ENCODE results near the gene UCN2.

Gene UCN2

DNA sequence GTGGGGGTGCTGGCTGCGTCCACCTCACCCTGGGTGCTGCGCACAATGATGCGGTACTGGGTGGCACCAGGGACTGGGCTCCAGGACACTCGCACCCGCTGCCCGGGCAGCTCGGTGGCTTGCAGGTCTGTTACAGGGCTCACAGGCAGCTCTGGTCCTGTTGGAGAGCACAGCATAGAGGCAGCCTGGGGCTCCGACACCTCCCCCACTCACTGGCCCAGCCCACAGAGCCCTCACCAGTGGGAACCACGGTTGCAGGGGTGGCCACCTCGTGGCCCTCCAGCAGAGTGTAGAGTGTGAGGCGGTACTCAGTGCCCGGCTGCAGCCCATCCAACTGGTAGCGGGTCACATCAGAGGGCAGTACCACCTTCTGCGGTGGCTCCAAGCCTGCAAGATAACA lies 27.9 kb upstream of the UCN2 start:
- DNase-seq (ENCODE audit: low spot score): no peak

DNA sequence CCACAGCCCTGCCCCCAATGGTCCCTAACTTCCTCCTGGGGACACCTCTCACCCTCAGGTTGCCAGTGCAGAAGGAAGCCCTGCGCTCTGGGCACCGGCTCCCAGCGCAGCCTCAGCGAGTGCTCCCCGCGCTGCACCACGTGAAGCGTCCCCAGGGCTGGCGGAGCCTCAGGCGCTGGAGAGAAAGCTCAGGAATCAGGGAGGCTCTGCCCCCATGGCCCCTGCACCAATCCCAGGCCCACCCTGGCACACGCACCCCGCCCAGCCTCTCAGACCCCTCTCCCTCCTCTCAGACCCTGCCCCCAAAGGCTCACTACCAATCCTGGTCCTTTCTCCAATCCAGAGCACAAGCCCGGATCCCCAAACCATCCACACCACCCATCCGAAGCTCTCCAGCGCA lies 24.6 kb upstream of the UCN2 start:
- DNase-seq (ENCODE audit: low spot score): no peak

DNA sequence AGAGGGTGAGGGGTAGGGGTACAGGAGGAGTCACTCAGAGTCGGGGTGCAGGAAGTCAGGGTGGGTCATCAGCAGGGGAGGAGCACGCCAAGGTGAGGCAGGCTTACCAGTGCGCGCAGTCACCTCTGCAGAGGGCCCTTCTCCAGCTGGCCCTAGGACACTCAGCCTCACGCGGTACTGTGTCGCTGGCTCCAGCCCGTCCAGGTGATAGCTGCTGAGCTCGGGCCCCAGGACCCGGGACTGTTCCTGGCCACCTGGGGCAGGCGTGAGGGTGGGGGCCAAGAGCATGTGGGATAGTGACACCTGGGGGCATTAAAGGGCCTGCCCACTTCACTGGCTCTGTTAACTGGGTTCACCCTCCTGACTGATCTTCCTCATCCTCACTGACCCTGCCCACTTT lies 24.1 kb upstream of the UCN2 start:
- DNase-seq (ENCODE audit: low spot score): no peak

DNA sequence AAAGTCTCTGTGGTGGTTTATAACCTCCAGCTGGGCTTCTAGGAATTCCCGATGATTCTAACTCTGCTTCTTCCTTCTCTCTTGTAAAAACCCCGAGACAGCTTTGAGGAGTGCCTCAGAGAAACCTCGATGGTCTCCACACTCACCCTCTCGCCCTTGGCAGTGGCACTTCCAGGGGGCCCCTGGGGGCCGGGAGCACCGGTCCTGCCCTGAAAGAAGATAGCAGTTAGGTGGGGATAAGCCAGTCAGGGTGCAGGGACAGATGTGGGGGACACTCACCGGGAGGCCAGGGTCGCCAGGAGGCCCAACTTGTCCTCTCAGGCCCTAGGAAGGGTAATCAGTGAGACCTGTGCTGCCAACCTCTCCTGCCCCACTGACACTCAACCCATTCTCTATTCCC lies 21.8 kb upstream of the UCN2 start:
- DNase-seq (ENCODE audit: low spot score): no peak

DNA sequence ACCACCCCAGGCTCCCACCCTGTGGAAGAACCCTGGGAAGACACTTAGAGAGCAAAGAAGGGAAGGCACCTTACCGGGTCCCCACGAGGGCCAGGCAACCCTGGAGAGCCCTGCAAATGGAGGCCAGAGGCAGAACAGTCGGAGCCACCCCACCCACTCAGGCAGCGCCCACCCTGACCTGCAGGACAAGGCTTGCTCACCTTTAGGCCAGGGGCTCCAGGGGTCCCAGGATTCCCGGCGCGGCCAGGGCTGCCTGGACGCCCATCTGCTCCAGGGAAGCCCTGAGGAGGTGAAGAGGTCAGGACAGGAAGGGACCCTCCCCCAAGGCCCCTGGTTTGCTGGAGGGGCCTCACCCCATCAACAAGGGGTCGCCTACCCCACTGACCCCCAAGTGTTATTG lies 21.3 kb upstream of the UCN2 start:
- DNase-seq (ENCODE audit: low spot score): no peak

DNA sequence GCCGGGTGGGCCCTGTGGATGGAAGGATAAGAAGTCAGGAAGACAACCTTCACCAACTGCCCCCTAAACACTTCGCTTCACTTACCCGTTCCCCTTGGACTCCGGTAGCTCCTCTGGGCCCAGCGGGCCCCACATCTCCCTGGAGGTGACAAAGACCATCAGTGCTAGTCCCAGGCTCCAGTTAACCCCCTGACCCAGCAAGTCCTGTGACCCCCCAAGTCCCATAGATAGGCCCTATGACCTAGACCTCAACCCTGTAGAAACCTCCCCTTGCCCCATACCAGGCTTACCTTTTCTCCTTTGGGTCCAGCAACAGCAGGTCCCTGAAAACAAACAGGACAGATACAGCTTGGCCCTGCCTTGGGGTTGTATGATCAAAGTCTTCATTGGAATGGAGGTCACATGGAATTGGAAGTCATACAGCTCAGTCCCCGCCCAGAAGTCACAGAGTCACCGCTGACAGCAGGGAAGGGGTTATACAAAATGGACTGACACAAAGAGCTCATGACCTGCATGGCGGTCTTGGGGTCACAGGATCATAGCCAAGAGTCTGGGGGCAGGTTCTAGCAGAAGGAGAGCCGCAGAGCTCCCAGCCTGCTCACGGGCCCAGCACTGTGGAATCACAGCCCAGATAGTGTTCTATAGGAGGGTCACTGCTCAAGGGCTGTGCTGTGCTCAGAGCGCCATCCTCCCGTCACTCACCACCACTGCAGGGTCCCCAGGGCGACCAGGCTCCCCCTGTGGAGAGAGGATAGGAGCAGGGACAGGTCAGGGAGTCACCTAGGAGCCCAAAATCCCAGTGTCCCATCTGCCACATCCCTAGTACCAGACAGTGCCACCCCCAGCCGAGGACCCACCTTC lies 18.3 kb upstream of the UCN2 start:
- DNase-seq (ENCODE audit: low spot score): no peak

DNA sequence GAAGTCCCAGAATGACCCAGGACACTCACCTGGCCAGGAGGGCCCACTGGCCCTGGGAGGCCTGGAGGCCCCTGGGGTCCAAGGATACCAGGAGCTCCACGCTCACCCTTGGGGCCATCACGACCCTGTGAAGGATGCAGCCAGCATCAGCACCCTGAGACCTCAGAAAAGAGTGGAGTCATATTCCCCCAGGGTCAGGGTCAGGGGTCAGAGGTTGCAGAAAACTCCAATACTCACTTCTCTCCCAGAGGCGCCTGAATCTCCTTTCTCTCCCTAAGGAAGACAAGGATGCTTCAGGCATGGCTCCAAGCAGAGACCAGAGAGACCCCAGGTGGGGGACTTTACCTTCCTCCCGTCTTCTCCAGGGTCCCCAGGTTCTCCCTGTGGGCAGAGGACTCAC lies 13.1 kb upstream of the UCN2 start:
- DNase-seq (ENCODE audit: low spot score): no peak

DNA sequence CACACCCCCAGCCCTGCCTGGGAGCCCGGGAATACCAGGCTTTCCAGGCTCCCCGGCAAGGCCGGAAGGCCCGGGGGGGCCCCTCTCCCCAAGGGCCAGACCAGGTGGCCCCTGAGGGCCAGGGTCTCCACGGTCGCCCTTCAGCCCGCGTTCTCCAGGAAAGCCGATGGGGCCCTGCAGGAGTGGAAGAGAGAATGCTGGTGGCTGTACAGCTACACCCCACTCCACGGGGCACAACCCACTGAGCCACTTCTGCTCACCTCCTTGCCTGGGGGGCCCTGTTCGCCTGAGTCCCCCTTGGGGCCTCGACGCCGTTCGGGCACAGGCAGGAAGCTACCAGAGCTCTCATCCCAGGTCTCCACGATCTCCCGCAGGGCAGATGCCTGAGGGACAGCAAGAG lies 11.8 kb upstream of the UCN2 start:
- DNase-seq (ENCODE audit: low spot score): no peak

DNA sequence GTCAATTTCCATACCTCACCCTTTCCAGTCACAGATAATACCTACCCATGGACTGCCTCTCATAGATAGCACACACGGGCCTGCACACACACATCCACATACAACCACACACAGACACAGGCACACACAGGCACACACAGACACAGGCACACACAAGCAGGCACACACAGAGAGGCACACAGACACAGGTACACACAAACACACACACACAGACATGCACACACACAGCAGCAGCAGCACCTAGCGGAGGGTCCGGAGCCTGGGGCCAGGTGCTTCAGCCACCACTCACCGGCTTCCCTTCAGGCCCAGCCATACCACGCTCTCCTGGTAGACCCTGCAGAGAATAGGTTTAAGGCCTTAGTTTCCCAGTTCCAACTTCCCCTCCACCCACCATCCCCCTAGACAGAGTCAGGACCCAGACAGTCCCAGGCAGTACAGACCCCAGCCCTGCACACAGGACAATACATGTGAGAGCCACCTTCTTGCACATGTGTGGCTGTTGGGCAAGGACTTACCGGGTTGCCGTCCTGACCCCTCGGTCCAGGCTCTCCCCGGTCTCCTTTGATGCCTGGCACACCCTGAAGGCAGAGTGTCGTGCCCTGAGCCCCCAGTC lies 10.5 kb upstream of the UCN2 start:
- no peak for DNase-seq (ENCODE audit: low spot score)

DNA sequence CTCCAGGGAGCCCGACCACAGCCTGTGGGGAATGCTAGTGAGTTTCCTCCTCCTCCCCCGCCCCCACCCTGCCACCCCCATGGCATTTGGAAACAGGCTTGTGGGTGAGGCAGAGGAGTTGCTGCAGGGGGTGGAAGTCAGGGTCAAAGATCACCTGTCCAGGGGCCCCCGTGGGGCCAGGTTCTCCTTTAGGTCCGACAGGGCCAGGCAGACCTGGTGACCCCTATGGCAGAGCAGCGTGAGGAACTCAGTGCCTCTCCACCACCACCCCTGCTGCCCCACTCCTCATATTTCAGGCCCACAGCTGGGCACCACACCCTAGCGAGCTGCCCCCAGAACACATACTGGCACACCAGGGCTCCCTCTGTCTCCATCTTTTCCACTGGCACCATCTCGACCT lies 8.9 kb upstream of the UCN2 start:
- DNase-seq (ENCODE audit: low spot score): no peak

DNA sequence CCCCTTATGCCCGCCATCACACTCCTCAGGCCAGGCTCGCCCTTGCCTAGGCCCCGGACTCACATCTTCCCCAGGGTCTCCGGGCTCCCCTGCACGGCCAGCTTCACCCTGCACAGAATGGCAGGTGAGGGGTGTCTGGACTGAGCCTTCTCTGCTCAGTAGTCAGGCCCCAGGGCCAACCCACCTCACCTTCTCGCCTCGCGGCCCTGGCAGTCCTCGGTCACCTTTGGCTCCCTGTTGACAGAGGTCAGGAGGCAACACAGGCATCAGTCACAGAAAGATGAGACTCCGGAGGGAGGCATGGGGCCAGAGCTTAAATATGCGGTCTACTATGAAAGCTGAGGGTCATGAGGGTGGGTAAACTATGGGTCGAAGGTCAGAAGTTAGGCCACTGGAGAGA lies 8.4 kb upstream of the UCN2 start:
- DNase-seq (ENCODE audit: low spot score): no peak

DNA sequence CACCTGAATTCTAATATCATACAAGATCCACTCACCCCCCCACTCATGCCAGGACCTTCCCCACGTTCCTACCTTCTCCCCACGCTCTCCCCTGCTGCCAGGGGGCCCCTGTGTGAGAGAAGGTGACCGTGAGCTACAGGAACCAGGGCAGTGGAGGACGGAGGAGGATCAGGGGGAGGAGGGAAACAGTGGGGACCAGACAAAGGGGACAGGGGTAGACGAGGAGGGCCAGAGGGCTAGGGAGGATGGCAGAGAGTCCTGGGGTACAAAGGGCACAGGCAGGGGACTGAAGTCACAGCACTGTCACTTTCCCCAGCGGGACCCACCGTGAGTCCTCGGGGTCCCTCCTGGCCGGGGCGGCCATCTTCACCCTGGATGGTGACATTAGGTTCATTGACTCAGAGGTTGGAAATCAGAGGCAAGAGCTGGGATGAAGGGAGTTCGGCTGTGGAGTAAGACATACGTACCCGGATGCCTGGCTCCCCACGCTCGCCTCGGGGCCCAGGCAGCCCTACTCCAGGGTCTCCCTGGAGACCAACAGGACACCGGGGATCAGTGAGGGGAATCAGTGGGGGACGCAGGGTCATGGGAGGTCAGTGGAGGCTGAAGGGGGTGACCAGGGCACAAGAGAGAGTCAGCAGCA lies 6.3 kb upstream of the UCN2 start:
- no peak for DNase-seq (ENCODE audit: low spot score)

DNA sequence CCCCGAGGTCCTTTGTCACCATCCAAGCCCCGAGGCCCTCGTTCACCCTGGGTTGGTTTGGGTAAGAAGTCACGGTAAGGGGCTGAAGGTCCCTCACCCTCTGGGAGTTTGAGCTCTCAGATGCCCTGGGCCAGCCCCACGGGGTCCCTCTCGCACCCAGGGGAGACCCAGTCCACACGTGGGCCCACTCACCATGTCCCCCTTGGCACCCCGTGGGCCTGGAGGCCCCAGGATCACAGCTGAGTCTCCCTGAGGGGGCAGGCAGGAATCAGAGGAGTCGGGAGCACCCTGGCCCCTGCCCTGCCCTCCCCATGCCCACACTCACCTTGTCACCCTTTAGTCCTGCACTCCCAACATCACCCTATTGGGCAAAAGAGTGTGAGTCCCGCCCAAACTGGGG lies 5.8 kb upstream of the UCN2 start:
- DNase-seq (ENCODE audit: low spot score): no peak

DNA sequence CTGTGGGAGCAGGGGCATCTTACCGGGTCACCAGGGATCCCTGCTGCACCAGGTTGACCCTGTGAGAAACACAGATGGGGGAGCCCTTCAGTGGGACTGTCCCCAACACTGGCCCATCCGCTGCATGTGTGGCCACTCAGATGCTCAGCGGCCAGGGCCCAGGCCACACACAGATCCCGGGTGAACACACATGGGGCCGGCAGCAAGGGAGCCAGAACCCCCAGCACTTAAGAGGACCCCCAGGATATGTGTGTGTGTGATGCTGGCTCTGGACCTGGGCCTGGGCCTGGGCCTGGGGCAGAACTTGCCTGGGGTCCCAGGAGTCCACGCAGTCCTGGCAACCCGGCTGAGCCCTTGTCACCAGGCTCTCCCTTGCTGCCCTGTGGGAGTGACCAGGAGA lies 4.9 kb upstream of the UCN2 start:
- no peak for DNase-seq (ENCODE audit: low spot score)

DNA sequence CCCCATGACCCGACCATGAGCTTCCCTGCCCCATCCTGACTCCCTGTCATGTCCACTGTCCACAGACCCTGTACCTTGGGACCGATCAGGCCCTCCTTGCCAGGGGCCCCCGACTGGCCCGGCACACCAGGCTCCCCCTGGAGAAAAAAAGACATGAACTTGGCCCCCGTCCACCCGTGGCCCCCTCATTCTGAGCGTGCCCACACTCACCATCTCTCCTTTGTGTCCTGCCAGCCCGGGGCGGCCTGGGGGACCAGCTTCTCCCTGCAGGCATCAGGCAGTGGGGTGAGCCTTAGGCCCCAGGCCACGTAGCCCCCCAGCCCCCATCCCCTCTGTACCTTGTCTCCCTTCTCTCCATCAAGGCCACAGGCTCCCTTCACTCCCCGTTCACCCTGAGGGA lies 3.9 kb upstream of the UCN2 start:
- no peak for DNase-seq (ENCODE audit: low spot score)

DNA sequence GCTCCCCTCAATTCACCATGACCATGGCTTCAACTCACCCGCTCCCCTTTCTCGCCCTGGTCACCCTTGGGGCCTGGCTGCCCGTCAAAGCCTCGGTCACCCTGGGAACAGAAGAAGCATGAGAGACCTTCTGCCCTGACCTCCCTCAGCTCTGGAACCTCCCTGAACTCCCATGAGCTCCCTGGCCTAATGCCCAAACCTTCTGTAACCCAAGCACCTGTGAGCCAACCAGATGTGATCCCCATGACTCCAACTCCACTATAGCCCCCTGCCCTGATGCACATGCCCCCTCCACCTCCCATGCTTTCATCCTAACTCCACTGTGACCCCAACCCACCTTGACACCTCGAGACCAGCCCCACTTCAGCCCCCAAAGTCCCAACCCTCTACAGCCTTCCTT lies 3.5 kb upstream of the UCN2 start:
- no peak for DNase-seq (ENCODE audit: low spot score)

DNA sequence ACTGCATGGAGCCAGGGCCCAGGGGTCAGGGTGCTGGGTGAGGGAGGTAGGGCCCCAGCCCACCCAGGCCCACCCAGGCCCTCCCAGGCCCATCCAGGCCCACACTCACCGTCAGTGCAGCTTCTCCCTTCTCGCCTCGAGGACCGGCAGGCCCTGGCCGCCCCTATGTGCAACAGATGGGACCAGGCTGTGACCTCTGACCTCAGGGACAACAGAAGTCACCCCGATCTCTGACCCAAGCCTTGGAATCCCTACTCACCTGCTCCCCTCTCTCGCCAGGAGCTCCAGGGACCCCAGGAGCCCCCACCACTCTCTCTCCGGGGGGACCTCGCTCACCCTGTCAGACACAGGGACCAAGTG lies 2.8 kb upstream of the UCN2 start:
- DNase-seq (ENCODE audit: low spot score): no peak

DNA sequence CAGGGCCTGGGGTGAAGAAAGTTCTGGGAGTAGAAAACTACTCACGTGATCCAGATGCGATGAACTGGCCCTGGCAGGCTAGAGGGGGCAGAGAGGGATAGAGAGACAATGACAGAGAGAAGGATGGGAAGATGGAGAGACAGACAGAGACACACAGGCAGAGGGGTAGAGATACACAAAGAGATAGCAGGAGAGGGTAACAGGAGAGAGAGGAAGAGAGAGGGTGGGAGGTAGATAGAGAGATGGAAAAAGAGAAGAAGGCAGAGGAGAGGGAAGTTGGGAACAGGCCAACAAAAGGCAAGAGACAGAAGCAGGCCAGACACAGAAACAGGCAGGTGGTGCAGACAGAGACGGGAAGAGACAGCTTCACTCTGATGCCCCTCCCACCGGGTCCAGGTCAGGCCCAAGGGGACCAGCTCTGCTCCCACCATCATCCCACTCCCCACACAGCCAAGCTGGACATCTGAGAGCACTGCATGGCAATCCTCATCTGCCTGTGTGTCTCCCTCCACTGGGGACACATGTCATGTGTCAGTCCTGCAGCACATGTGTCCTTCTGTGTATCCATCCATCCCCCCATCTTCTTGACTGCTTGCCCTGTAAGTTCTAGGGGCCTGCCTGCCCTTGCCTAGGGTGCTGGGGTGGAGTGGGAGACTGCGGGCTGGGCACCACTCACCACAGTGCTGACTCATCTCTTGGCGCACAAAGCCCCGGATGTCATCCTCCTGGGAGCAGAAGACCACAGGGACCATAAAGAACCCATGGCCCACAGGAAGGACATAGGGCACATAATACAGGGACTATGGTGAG lies 2.2 kb upstream of the UCN2 start:
- DNase-seq (ENCODE audit: low spot score): no peak

DNA sequence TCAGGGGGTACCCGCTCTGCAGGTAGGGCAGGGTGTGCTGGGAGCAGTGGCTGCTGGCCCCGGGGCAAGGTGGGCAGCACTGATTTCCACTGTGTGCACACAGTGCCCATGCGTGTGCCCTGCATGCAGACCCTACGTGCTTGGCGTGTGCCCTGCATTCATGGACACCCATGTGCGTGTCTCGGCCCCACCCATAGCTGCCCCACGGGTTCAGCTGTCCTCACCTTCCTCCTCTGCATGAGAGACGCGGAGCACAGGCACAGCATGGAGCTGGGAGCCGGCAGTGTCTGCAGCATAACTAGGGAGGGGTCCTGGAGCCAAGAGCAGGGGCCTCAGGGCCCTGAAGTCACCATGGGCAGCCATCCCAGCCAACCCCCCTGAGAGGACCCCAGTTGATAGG lies 1.6 kb upstream of the UCN2 start:
- DNase-seq (ENCODE audit: low spot score): no peak

DNA sequence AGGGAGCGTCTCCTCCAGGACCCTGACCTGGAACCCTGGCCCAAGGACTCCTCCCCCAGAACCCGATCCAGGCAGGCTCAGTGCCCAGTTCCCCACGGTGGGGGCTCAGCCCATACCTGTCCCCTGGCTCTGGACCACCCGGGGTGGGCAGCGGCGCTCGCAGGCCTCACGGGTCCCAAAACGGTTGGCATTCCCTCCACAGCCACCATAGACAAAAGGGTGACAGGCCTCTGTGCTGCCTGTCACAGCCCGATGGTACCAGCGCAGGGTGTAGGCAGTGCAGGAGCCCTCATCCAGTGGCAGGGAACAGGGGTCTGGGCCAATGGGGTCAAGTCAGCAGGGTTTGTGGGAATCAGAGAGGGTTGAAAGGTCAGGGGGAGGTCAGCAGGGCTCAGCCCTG lies 1.1 kb upstream of the UCN2 start:
- DNase-seq (ENCODE audit: low spot score): no peak

DNA sequence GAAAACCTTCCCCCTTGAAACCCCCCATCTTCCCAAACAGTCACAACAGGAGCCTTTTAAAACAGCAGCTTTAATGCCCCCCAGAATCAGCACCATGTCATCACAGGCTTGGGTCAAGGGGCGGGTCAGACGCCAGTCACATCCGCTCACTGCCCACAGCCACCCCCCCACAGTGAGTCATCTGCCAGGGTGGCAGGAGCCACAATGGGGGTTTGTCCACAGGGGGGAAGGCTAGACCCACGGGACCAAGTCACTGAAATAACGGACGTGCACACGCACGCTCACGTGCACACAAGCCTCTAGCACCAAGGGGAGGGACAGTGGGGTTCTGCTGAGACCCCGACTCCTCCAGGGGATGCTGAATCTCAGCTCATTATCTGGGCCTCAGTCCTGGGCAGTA lies 441 bp upstream of the UCN2 start:
- DNase-seq (ENCODE audit: low spot score): no peak

DNA sequence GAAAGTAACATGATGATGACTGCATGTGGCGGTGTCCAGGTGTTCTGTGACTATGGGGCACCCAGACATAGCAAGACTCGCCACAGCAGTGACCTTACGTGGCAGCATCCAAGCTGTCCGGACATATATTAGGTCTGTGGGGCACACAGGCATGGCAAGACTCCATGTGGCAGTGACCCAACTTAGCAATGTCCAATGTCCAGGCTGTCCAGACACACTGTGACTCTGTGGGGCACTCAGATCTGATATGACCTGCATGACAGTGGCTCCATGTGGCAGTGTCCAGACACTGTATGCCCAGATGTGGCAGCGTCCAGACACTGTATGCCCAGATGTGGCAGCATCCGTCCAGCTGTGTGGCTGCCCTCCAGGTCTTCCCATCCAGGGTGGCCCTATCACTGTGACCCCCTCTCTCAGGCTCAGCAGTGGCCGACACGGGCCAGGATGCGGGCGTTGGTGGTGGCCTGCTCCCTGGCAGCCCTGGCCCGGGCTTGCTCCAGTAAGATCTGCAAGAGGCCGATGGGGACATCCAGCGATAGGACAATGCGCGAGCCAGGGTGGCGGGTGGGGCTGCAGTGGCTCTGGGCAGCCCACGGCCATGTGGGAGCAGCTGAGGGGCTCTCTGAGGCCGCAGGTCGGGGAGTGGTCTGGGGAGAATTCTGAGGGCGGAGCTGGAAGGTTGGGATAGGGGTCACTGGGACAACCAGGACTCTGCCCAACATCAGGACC lies 1.1 kb downstream of the UCN2 start:
- DNase-seq (ENCODE audit: low spot score): no peak
